A549 (cell line): ENCODE results near the gene MGAT2. TPM values are rescaled to one million over a fixed set of nuclear protein-coding genes. Genes with fewer than 3 reads are reported as not detected.
A peak's percentile ranks its signal among the peaks of the same experiment; 100 is the strongest.
"Not testable (repeated sequence)": the region's sequence is repeated elsewhere in the genome, so short reads cannot be mapped to it uniquely, and the experiment has no call there.

Experiments
- ATAC-seq, 2 experiments: fragments of 200-7000 bp in 1 of 2; fragments of >200 bp in 1 of 2; cut with Nextera tagmentation in 1 of 2; cut with Tn5 transposase in 1 of 2; 3 replicates each; pipeline versions ENCODE4 v1.8.0 to v1.9.1; 2018 to 2020; ENCODE audit warnings: mild to moderate bottlenecking in 1 of 2, moderate library complexity in 1 of 2
- CTCF ChIA-PET: fragments of 300-600 bp; sonication (Branson Sonifier 250); formaldehyde crosslinking; extraction: SDS; loops from one replicate; lab custom pipeline; 2021; ENCODE audit warnings: antibody characterized with exemption, inconsistent platforms; lab: Yijun Ruan, JAX
- POLR2A ChIA-PET: fragments of 350-600 bp; formaldehyde crosslinking; extraction: SDS; loops from one replicate; lab custom pipeline; 2021; ENCODE audit warnings: antibody characterized with exemption, inconsistent platforms; lab: Yijun Ruan, JAX
- DNase-seq, 2 experiments: peaks; one replicate each; pipeline versions ENCODE4 v3.0.0 to v3.0.0-alpha.2; 2011 to 2016; ENCODE audit warnings: low read depth in 1 of 2, low spot score in 1 of 2
- FAIRE-seq: peaks from 2 replicates; lab custom pipeline; 2011; peaks lifted over from hg19 to GRCh38; lab: Jason Lieb, UNC
- H3K27ac ChIP-seq, 2 experiments: fragments of >200 bp; sonication (Bioruptor Twin); formaldehyde crosslinking; 3 replicates each; pipeline ENCODE4 v1.5.1; 2016 to 2017
- H3K4me1 ChIP-seq: fragments of >200 bp; sonication (Bioruptor Twin); formaldehyde crosslinking; 3 replicates; pipeline ENCODE4 v1.6.1; 2016
- H3K4me2 ChIP-seq: fragments of >200 bp; sonication (Bioruptor Twin); formaldehyde crosslinking; 3 replicates; pipeline ENCODE4 v1.6.1; 2016
- H3K4me3 ChIP-seq: fragments of >200 bp; sonication (Bioruptor Twin); formaldehyde crosslinking; 3 replicates; pipeline ENCODE4 v1.5.1; 2016
- H3K9me3 ChIP-seq: fragments of >200 bp; sonication (Bioruptor Twin); formaldehyde crosslinking; 3 replicates; pipeline ENCODE4 v1.6.1; 2016
- CBX8 ChIP-seq: fragments of 200-600 bp; sonication (generic); IDR thresholded peaks from 2 replicates; pipeline ENCODE4 v1.6.1; 2016
- CEBPB ChIP-seq, 2 experiments: fragments of >200 bp in 1 of 2; sonication (Bioruptor Twin) in 1 of 2; formaldehyde crosslinking in 1 of 2; IDR thresholded peaks; 2 replicates each; pipeline ENCODE4 v1.6.1; 2012 to 2016
- FOSL2 ChIP-seq, 2 experiments: fragments of 450-650 bp in 1 of 2; fragments of >200 bp in 1 of 2; sonication (Bioruptor Twin) in 1 of 2; formaldehyde crosslinking; IDR thresholded peaks; 2 replicates each; pipeline versions ENCODE4 v1.5.0 to v1.6.1; 2016 to 2020; ENCODE audit warnings: mild to moderate bottlenecking in 1 of 2, moderate library complexity in 1 of 2
- HOXB5 ChIP-seq: fragments of 250-450 bp; sonication (Bioruptor Pico); IDR thresholded peaks from 2 replicates; pipeline ENCODE4 v1.5.0; 2020; ENCODE audit warnings: mild to moderate bottlenecking, moderate library complexity
- MAFK ChIP-seq: fragments of 450-650 bp; IDR thresholded peaks from 2 replicates; pipeline ENCODE4 v1.6.1; 2014; ENCODE audit not compliant: partially characterized antibody
- NR3C1 ChIP-seq: fragments of >200 bp; sonication (Bioruptor Twin); formaldehyde crosslinking; IDR thresholded peaks from 3 replicates; pipeline ENCODE4 v1.6.1; 2017
- RCOR1 ChIP-seq: fragments of 150-350 bp; IDR thresholded peaks from 2 replicates; pipeline ENCODE4 v1.6.1; 2014; ENCODE audit warnings: antibody characterized with exemption, low read length, low read depth
- RNF2 ChIP-seq: fragments of 200-600 bp; sonication (generic); IDR thresholded peaks from 2 replicates; pipeline ENCODE4 v1.6.1; 2016; ENCODE audit warnings: low read depth, mild to moderate bottlenecking, antibody characterized with exemption, moderate library complexity, borderline replicate concordance
- SMC3 ChIP-seq: fragments of >200 bp; sonication (Bioruptor Twin); formaldehyde crosslinking; IDR thresholded peaks from 3 replicates; pipeline ENCODE4 v1.6.1; 2018; ENCODE audit warnings: inconsistent platforms
- ZNF302 ChIP-seq: fragments of 250-450 bp; sonication (Bioruptor Pico); IDR thresholded peaks from 2 replicates; pipeline ENCODE4 v1.9.0; 2021; ENCODE audit warnings: inconsistent platforms, mild to moderate bottlenecking, moderate library complexity
- WGBS: methylation state at CpG from one replicate; pipeline ENCODE4 v1.1.6; 2017; ENCODE audit errors: missing lambda C conversion rate; 5-methylcytosine and 5-hydroxymethylcytosine counted together
- polyA plus RNA-seq, 4 experiments: library from polyadenylated mRNA; depleted of rRNA in 3 of 4; stranded (reverse); fragments of >200 nt; fragmentation: RNase III in 1 of 4; extraction: RNeasy Plus Mini Kit Qiagen cat#74134 plus additional on column Dnase treatment in 1 of 4; gene quantifications; 2 replicates in 3 of 4; 3 replicates in 1 of 4; pipeline ENCODE4 v1.2.3, GENCODE V29; 2011 to 2017
- small RNA-seq, 6 experiments: library from RNA; depleted of rRNA; stranded (forward); fragments of <200 nt; gene quantifications; one replicate each; pipeline ENCODE3, GENCODE V24; 2012

Gene MGAT2
- polyA plus RNA-seq, 2 of the 4 experiments (the other 2 are of a cell fraction): 27.0 to 35.6 TPM

GRCh38 chr14:49653508-49653907, 32.9 kb downstream of the MGAT2 start:
- Histone ChIP-seq H3K9me3 (no peaks in the 10 kb centered on the region), H3K4me1 (peaks cover 9% of the 10 kb centered on the region; the same call in 1 of the 3 replicates), H3K4me2 (no peak overlapping the region), H3K27ac (no peak overlapping the region), H3K4me3 (no peak overlapping the region)
- WGBS: 89% methylated on average over 6 of the region's 6 CpGs
- TF ChIP-seq HOXB5 (CRISPR knock-in tag): no peak
- no peak for TF ChIP-seq SMC3
- TF ChIP-seq CBX8: no peak
- no peak for TF ChIP-seq ZNF302 (CRISPR knock-in tag)
- no peak for TF ChIP-seq FOSL2 (IDR thresholded peaks at IDR 0.05)
- no peak for TF ChIP-seq FOSL2 (CRISPR knock-in tag; IDR thresholded peaks at IDR 0.05)
- TF ChIP-seq NR3C1: no peak
- DNase-seq (no peak), FAIRE-seq (no peak), ATAC-seq (no peak)
- ChIA-PET CTCF (no interaction called here), POLR2A (interaction anchor here (2.4 kb wide), 1 partner anchor 114 kb away, joined by 7 read pairs; the partner anchor contains the start of gene KLHDC2)

- POLR2A ChIA-PET: no interaction called here
These were observed 33.9 kb downstream of the MGAT2 start for GRCh38 chr14:49654511-49654910.

GRCh38 chr14:49657500-49657899, 36.9 kb downstream of the MGAT2 start:
- peaks cover 21% of the 10 kb centered on the region for H3K4me1 ChIP-seq
- WGBS: 80% methylated on average over 6 of the region's 6 CpGs
- FAIRE-seq, H3K4me3 ChIP-seq, DNase-seq, H3K27ac ChIP-seq, H3K9me3 ChIP-seq, POLR2A ChIA-PET, H3K4me2 ChIP-seq: not testable (repeated sequence)
- peak in 1 of 2 experiments; percentile 20; a peak in 1 of 6 replicates for ATAC-seq
- CTCF ChIA-PET: interaction anchor here (1.1 to 4.1 kb wide), 2 partner anchors 23 to 30 kb away, joined by 4 to 16 read pairs; partner anchors contain the start of genes DNAAF2 and POLE2

More at GRCh38 chr14:49654511-49654910, 33.9 kb downstream of the MGAT2 start:
- Histone ChIP-seq H3K9me3 (no peaks in the 10 kb centered on the region), H3K4me1 (peaks cover 12% of the 10 kb centered on the region)
- TF ChIP-seq RCOR1 (no peak), MAFK (peak; percentile 90), CEBPB (IDR thresholded peaks at IDR 0.05) (no peak)
- TF ChIP-seq, all 56 proteins: peak for 1
- FAIRE-seq (no peak), ATAC-seq (no peak), DNase-seq (no peak)
- WGBS: 92% methylated on average over 3 of the region's 3 CpGs
- Histone ChIP-seq H3K4me2 (no peak overlapping the region), H3K4me3 (no peak overlapping the region), H3K27ac (no peak overlapping the region)
- CTCF ChIA-PET: interaction anchor here (1.2 to 2.3 kb wide), 2 partner anchors 13 to 19 kb away, joined by 3 to 5 read pairs; partner anchors contain the start of gene DNAAF2

GRCh38 chr14:49659526-49660455, 39.2 kb downstream of the MGAT2 start:
- peaks cover 21% of the 10 kb centered on the region for H3K4me1 ChIP-seq
- WGBS: 10% methylated on average over 2 of the region's 2 CpGs
- CTCF ChIA-PET: interaction anchor here (1.4 to 4.1 kb wide), 2 partner anchors 18 to 25 kb away, joined by 4 to 16 read pairs; partner anchors contain the start of gene DNAAF2
- TF ChIP-seq CEBPB (IDR thresholded peaks at IDR 0.05): peak in 1 of 2 experiments; percentile 76; a peak in 2 of 4 replicates
- no peak for TF ChIP-seq ZNF302 (CRISPR knock-in tag)
- TF ChIP-seq, all 56 proteins: peak for 1
- Histone ChIP-seq H3K27ac (no peak overlapping the region; a peak in 1 of 6 replicates), H3K4me2 (peak overlapping the region; percentile 18; the same call in 2 of the 3 replicates), H3K4me3 (no peak overlapping the region), H3K9me3 (no peaks in the 10 kb centered on the region)
- FAIRE-seq: no peak
- POLR2A ChIA-PET: no interaction called here
- ATAC-seq: peak; percentile 43 to 76; a peak in 4 of 6 replicates
- DNase-seq: peak in 1 of 2 experiments; percentile 29

GRCh38 chr14:49670475-49670874, 49.9 kb downstream of the MGAT2 start:
- no peaks in the 10 kb centered on the region for H3K9me3 ChIP-seq
- TF ChIP-seq RNF2: no peak
- no peak overlapping the region for H3K4me3 ChIP-seq
- H3K27ac ChIP-seq: no peak overlapping the region
- DNase-seq: no peak
- FAIRE-seq: no peak
- ChIA-PET CTCF (interaction anchor here (1.4 kb wide), 1 partner anchor 36 kb away, joined by 3 read pairs; no protein-coding TSS in a partner anchor), POLR2A (no interaction called here)
- no peak overlapping the region for H3K4me2 ChIP-seq
- H3K4me1 ChIP-seq: no peaks in the 10 kb centered on the region
- ATAC-seq: no peak

Small RNA genes within 50 kb of the gene (small RNA-seq; reads per million reads assigned to genes)
- gene AL139099.3 (0 reads per million in 6 experiments), gene AL139099.4 (0 reads per million in 6 experiments), gene RF00019 (0 reads per million in 6 experiments)

Other genes with a start within 250 kb of the MGAT2 start
- 3,909 and 5,167 TPM in 2 replicates for gene RPS29, start 34.4 kb upstream of the MGAT2 start, polyA plus RNA-seq (2011; rRNA removed)
- 3,539 to 3,858 TPM (median 3,692 TPM) in 3 replicates for gene RPS29, start 34.4 kb upstream of the MGAT2 start, polyA plus RNA-seq (2017; fragmentation: RNase III; extraction: RNeasy Plus Mini Kit Qiagen cat#74134 plus additional on column Dnase treatment)
- gene LRR1, start 21.9 kb upstream of the MGAT2 start, polyA plus RNA-seq (2011; rRNA removed): 34.6 and 50.7 TPM in 2 replicates
- 48.4 to 53.5 TPM (median 52.8 TPM) in 3 replicates for gene LRR1, start 21.9 kb upstream of the MGAT2 start, polyA plus RNA-seq (2017; fragmentation: RNase III; extraction: RNeasy Plus Mini Kit Qiagen cat#74134 plus additional on column Dnase treatment)
- gene RPL36AL, start 173 bp upstream of the MGAT2 start, polyA plus RNA-seq (2011; rRNA removed): 280 and 390 TPM in 2 replicates
- 454 to 469 TPM (median 468 TPM) in 3 replicates for gene RPL36AL, start 173 bp upstream of the MGAT2 start, polyA plus RNA-seq (2017; fragmentation: RNase III; extraction: RNeasy Plus Mini Kit Qiagen cat#74134 plus additional on column Dnase treatment)
- 10.5 and 14.1 TPM in 2 replicates for gene DNAAF2, start 14.4 kb downstream of the MGAT2 start, polyA plus RNA-seq (2011; rRNA removed)
- 10.8 to 12.1 TPM (median 11.9 TPM) in 3 replicates for gene DNAAF2, start 14.4 kb downstream of the MGAT2 start, polyA plus RNA-seq (2017; fragmentation: RNase III; extraction: RNeasy Plus Mini Kit Qiagen cat#74134 plus additional on column Dnase treatment)
- 28.1 and 30.4 TPM in 2 replicates for gene POLE2, start 67.4 kb downstream of the MGAT2 start, polyA plus RNA-seq (2011; rRNA removed)
- 18.0 to 23.3 TPM (median 20.2 TPM) in 3 replicates for gene POLE2, start 67.4 kb downstream of the MGAT2 start, polyA plus RNA-seq (2017; fragmentation: RNase III; extraction: RNeasy Plus Mini Kit Qiagen cat#74134 plus additional on column Dnase treatment)
- 0.70 and 0.74 TPM in 2 replicates for gene KLHDC1, start 72.3 kb downstream of the MGAT2 start, polyA plus RNA-seq (2011; rRNA removed)
- gene KLHDC1, start 72.3 kb downstream of the MGAT2 start, polyA plus RNA-seq (2017; fragmentation: RNase III; extraction: RNeasy Plus Mini Kit Qiagen cat#74134 plus additional on column Dnase treatment): 0.42 to 1.2 TPM (median 1.1 TPM) in 3 replicates
- gene KLHDC2, start 147.4 kb downstream of the MGAT2 start, polyA plus RNA-seq (2011; rRNA removed): 75.7 and 83.7 TPM in 2 replicates
- 38.9 to 47.5 TPM (median 46.4 TPM) in 3 replicates for gene KLHDC2, start 147.4 kb downstream of the MGAT2 start, polyA plus RNA-seq (2017; fragmentation: RNase III; extraction: RNeasy Plus Mini Kit Qiagen cat#74134 plus additional on column Dnase treatment)
- gene NEMF, start 232.0 kb downstream of the MGAT2 start, polyA plus RNA-seq (2011; rRNA removed): 58.8 and 59.6 TPM in 2 replicates
- 57.0 to 60.3 TPM (median 58.3 TPM) in 3 replicates for gene NEMF, start 232.0 kb downstream of the MGAT2 start, polyA plus RNA-seq (2017; fragmentation: RNase III; extraction: RNeasy Plus Mini Kit Qiagen cat#74134 plus additional on column Dnase treatment)